ENCODE data around the gene TMTC2.

DNA sequence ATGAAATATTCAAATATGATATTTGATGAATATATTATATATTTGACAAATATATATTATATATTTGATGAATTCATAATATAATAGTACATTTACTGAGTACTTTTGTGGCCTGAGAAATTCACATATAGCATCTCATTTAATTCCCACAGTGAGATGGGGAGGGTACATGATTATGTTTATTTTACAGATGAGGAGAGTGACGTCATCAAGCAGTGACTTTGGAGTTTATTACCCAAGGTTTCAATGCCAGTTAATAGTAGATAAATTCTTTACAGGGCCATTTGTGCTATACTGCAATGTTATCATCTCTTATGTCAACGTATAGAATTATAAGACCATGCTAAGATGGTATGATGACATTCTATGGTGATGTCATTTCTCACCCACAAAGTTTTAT is 352.7 kb downstream of the TMTC2 start:
- TF ChIP-seq ZNF274 (IDR thresholded peaks at IDR 0.05; ENCODE audit: low read depth, low read length) = no peak
- no peak for TF ChIP-seq YY1 (IDR thresholded peaks at IDR 0.05; ENCODE audit: insufficient read depth, insufficient read length)
- no peak for TF ChIP-seq SUZ12 (IDR thresholded peaks at IDR 0.05; ENCODE audit: extremely low read depth, insufficient read depth, insufficient read length)
